Measurements from ENCODE around the gene NDUFA8.

Gene NDUFA8

DNA sequence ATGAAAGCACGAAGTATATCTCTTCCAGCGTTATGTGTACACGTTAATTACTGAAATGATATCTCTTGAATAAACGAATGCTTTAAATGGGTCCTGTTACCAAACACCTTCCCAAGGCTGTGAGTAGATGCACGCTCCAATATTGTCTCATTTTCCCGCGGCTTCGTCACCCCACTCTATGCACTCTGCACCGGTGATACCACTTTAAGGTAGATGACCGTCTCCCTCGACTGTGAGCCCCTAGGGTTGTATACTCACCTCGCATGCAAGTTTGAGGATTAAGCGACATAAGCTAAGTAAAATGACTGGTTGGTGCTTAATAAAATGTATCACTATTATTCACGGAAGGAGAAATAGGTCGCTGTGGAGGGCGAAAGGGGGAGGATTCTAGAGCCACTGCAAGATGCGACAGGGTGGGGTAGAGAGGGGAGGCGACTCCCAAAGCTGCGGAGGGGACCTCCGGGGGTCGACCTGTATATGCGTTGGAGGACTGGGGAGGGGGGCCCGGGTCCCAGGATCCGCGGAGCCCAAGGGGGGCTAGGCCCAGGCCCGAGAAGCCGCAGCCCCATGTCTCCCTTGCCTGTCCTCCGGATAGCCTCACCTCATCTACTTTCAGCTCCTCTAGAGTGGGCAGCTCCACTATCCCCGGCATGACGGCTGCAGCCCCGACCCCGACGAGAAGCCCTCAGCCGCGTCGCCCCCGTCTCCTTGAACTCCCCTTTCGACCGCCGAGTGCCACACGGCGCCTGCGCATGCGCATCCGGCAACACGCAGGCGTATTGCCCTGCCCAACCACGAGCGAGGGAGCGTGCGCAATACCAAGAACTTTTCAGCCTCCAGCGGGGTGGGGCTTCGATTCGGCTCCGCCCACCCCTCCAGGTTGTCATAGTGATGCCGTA lies at the start of gene NDUFA8, which contains the start of gene MORN5:
Gene NDUFA8 (minus strand): TSS at position 754 of the 899 bp plus-strand sequence. CDS start 102 bp downstream, at position 652.
Gene MORN5 (plus strand): TSS at position 883 of the 899 bp plus-strand sequence. CDS start 65 bp downstream, outside the sequence.
- TF ChIP-seq GATA1 (IDR thresholded peaks at IDR 0.05; ENCODE audit: low read depth, low read length) (no peak), POLR2A (IDR thresholded peaks at IDR 0.05; ENCODE audit: low read length) (peak; percentile 89)
- DNase-seq: peak; percentile 97 to 99

DNA sequence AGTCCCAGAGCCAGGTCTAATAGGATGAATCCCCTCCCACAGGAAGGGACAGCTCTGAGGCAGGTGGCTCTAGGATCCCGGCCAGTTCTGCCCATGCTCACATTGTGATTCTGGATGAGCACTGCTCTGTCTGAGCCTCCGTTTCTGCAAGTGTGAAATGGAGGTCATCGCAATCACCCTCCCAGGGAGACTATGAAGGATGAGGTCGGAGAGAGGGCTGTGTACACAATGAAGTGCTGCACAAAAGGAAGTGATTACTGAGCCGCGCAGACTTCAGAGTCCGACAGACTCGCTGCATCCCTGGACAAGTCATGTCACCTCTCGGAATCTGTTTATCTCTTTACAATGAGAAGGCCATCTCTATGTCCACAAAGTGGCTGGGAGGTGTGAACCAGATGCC lies 47.5 kb upstream of the NDUFA8 start:
- TF ChIP-seq GATA1 (IDR thresholded peaks at IDR 0.05; ENCODE audit: low read depth, low read length) (no peak), POLR2A (IDR thresholded peaks at IDR 0.05; ENCODE audit: low read length) (no peak)
- no peak for DNase-seq

DNA sequence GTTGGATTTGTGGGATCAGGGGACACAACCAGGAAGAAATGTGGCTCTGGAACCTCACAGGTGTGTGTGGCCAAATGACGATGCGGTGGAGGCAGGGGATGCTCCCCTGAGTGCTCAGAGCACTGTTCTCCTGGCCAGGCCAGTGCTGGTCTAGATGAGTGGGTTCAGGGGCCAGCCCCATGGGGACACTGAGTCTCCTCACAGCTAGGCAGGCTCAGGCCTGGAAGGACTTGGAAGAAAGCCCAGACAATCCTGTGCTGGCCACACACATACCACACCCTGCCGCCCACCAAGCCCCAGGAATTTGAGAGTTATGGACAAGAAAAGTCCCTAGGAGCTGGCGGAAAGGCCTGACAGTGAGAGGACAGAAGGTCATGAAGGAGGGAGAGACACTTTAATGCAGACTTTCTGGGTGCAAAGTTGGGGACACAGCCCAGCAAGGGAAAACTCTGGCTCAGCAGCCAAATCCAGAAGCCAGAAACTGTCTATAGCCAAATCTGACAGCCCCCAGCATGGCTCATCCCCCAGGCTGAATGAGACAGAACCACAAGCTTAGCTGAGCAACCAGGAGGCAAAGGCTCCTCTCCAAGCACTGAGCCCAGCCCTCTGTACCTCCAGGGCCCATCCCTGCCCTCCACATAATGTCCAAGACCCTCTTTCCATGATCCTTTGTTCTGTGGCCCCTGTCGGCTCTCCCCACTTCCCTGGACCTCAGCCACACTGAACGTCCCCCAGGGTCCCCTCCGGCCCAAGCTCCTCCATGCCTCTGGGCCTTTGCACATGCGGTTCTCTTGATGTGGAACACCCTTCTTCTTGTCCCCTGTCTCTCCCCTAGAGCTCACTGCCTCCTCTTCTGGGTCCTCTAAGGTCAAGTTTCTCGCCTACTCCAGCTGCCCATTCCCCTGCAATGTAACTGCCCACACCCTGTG lies 46.8 kb upstream of the NDUFA8 start:
- TF ChIP-seq GATA1 (IDR thresholded peaks at IDR 0.05; ENCODE audit: low read depth, low read length) (no peak), POLR2A (IDR thresholded peaks at IDR 0.05; ENCODE audit: low read length) (no peak)
- DNase-seq: no peak

DNA sequence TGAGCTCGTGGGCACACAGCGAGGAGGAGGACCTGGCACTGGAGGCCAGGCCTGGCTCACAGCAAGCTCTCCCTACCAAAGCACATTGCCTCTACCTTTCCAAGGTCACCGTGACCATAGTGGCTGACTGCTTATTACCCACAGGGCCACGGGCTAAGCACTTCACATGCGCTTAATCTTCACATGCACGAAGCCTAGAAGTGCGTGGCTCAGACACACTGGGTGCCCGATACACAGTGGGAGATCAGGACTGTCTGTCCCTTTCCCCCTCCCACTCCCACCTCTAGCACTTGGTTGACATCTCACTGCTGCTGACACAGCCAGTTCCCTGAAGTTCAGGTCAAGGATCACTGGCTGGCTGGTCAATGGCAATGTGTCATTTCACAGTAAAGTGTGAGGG lies 45.6 kb upstream of the NDUFA8 start:
- no peak for DNase-seq
- no peak for TF ChIP-seq GATA1 (IDR thresholded peaks at IDR 0.05; ENCODE audit: low read depth, low read length)
- TF ChIP-seq POLR2A (IDR thresholded peaks at IDR 0.05; ENCODE audit: low read length): no peak

DNA sequence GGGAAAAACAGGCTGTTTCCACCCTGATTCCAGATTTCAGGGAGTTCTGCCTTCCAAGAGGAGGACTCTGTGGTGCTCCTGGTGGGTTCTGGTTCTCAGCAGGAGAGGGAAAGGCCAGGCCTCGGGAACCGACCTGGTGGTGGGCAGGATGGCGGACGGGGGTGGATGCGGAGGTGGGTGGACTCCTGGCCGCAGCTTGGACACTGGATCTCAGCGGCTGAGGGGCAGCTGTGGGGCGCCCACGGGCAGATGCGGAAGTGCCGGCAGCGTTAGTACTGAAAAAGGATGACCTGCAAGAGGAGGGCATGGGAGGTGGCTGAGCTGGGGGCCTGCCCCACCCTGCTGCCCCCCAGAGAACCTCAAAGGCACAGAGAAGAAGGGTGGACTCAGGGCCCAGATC lies 44.9 kb upstream of the NDUFA8 start:
- no peak for DNase-seq
- TF ChIP-seq GATA1 (IDR thresholded peaks at IDR 0.05; ENCODE audit: low read depth, low read length): no peak
- TF ChIP-seq POLR2A (IDR thresholded peaks at IDR 0.05; ENCODE audit: low read length): no peak

DNA sequence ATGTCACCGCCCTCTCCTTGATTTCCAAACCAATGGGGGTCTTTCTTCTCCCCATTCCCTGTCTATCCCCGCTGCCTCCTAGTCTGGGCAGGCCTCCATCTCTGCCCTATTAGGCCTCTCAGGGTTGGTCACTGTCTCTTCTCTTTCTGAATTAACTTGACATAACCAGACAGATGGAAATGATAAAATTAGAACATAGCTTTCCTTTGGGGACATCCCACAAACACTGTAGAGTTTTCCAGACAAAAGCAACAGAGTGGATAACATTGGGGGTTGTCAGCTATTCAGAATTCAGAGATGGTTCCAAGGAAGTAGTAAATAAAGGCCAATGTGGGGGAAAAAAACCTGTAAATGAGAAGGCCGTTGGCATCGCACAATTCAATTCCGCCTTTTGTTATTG lies 44.5 kb upstream of the NDUFA8 start:
- no peak for DNase-seq
- no peak for TF ChIP-seq GATA1 (IDR thresholded peaks at IDR 0.05; ENCODE audit: low read depth, low read length)
- no peak for TF ChIP-seq POLR2A (IDR thresholded peaks at IDR 0.05; ENCODE audit: low read length)

DNA sequence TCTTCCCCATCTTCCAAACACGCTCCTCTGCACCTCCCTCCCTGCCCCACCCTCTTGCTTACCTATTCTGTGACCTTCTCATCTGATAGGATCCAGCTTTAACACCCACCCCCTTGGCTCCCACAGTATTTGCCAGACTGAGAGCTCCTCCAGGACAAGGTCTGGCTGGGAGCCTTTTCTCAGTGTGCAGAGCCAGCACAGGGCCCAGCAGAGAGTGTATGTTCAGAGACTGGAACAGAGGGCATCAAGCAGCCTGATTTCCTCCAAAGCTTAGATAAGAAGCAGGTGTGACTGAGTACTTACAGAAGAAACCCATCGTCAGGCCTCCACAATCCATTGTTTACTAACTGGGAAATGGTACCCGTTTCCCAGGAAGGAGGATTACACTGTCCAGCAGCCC lies 42.5 kb upstream of the NDUFA8 start:
- DNase-seq: no peak
- no peak for TF ChIP-seq GATA1 (IDR thresholded peaks at IDR 0.05; ENCODE audit: low read depth, low read length)
- TF ChIP-seq POLR2A (IDR thresholded peaks at IDR 0.05; ENCODE audit: low read length): no peak

DNA sequence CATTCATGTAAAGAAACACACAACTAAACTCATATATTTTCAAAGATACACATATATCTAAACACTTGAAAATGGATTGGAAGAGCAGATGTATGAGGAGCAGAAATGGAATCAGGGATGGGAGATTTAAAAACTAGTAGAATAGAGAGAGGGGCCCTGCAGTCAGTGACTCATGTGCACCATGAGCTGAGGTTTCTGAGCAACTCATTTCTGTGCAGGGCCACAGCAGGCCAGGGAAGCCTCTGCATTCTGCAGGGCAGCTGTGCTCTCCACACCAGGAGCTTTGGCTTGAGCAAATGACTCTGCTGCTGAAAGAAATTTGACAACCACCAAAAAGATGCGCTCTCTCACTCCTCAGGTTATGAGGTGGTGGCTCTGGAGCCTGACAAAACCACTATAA lies 42.1 kb upstream of the NDUFA8 start:
- no peak for DNase-seq
- no peak for TF ChIP-seq GATA1 (IDR thresholded peaks at IDR 0.05; ENCODE audit: low read depth, low read length)
- TF ChIP-seq POLR2A (IDR thresholded peaks at IDR 0.05; ENCODE audit: low read length): no peak

DNA sequence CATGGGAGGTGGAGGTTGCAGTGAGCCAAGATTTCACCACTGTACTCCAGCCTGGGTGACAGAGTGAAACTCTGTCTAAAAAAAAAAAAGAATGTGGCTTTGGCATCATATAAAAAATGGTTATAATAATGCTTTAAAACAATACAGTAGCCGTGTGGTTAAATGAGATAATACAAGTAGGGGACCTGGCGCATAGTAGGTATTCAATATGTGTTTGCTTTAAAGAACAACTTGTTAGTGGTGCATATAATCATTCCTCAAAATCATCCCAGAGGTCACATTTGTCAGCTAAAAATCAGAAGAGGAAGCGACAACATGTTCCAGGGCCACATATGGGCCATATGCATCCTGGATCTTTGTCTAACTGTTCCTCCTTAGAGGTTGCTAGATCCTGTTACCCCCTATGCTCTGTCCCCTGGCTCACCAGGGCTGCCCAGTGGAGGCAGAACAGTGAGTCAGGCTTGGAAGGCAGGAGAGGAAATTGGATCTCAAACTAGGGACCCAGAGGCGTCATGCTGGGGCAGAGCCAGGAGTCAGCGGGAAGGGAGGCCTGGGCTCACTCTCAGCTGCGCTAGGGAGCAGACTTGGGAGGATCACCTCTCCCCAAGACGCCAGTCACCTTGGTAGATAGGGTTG lies 41.5 kb upstream of the NDUFA8 start:
- DNase-seq: no peak
- no peak for TF ChIP-seq GATA1 (IDR thresholded peaks at IDR 0.05; ENCODE audit: low read depth, low read length)
- TF ChIP-seq POLR2A (IDR thresholded peaks at IDR 0.05; ENCODE audit: low read length): no peak

DNA sequence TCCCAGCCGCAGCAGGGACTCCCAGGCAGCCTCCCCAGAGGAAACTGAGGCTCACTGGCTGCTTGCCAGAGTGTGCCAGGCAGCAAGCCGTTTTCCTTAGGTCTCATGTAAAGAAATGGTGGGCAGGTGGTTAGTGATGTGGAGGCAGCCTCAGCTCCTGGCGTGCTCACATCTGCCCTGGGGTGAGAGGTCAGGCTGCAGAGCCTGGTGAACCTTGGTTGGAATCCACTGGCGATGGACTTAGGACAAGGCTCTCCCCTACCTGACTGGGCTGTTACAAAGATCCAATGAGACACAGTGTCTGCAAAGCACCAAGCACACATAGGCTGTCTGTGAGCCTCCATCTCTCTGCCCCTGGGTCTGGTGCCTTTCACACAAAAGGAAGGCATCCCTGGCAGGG lies 38.3 kb upstream of the NDUFA8 start:
- no peak for DNase-seq
- TF ChIP-seq POLR2A (IDR thresholded peaks at IDR 0.05; ENCODE audit: low read length) (no peak), GATA1 (IDR thresholded peaks at IDR 0.05; ENCODE audit: low read depth, low read length) (no peak)

DNA sequence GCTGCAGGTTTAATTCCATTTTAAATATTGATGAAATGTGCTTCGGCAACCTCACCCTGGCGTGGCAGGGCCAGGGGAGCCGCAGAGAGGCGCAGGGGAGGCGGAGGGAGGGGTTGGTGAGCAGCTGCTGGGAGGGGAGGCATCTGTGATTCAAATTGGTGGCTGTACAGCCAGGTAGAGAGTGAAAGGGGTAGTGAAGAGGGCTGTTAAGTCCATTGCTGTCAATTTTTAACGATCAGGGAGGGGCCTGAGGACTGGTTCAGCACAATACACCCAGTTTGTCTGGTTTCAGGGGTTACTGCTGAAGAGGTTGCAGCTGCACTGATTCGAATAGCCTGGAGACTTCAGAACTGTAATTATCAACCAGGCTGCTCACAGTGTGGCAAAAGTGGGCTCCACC lies 37.8 kb upstream of the NDUFA8 start:
- no peak for DNase-seq

DNA sequence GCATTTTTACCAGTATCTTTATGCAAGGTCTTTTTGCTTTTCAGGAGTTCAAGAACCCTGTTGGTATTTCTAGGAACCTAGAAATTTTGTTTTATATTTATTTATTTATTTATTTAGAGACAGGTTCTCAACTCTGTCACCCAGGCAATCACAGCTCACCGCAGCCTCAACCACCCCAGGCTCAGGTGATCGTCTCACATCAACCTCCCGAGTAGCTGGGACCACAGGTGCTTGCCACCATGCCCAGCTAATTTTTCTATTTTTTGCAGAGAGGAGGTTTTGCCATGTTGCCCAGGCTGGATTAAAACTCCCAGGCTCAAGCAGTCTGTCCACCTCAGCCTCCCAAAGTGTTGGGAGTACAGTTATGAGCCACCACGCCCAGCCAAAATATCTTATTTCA lies 36.3 kb upstream of the NDUFA8 start:
- no peak for DNase-seq
- TF ChIP-seq GATA1 (IDR thresholded peaks at IDR 0.05; ENCODE audit: low read depth, low read length) (no peak), POLR2A (IDR thresholded peaks at IDR 0.05; ENCODE audit: low read length) (no peak)

More for the DNA sequence above, 37.8 kb upstream of the NDUFA8 start:
- TF ChIP-seq GATA1 (IDR thresholded peaks at IDR 0.05; ENCODE audit: low read depth, low read length) (no peak), POLR2A (IDR thresholded peaks at IDR 0.05; ENCODE audit: low read length) (no peak)

DNA sequence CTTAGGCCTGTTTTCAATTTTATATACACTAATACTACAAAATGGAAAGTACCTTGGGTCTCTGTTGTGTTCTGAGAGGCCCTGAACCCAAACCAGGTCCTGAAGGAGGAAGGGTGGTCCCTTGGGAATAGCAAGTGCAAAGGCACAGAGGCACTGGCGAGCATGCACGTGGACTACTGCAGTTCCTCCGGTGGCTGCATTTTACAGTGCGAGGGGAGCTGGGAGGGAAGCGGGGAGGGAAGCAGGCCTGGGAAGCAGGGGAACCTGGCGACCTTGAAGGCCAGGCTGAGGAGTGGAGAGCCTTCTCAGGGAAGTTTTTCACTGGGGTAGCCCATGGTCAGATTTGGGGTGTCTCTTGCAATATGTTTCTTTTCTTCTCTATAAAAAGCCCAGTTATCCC lies 34.1 kb upstream of the NDUFA8 start:
- TF ChIP-seq GATA1 (IDR thresholded peaks at IDR 0.05; ENCODE audit: low read depth, low read length) (no peak), POLR2A (IDR thresholded peaks at IDR 0.05; ENCODE audit: low read length) (no peak)
- DNase-seq: no peak
